Keratinocyte (primary cell): Measurements from ENCODE around the gene RNASE9. TPM values are rescaled to one million over a fixed set of nuclear protein-coding genes. Genes with fewer than 3 reads are reported as not detected.
A peak's percentile ranks its signal among the peaks of the same experiment; 100 is the strongest.

Experiments
- DNase-seq: peaks from one replicate; pipeline ENCODE4 v3.0.0-alpha.2; 2011; ENCODE audit warnings: low read depth, missing footprints, low spot score
- FAIRE-seq: peaks from 2 replicates; lab custom pipeline; 2011; peaks lifted over from hg19 to GRCh38; lab: Jason Lieb, UNC
- H2AFZ ChIP-seq: 2 replicates; pipeline ENCODE4 v1.6.0; 2012; ENCODE audit warnings: low read length, control low read depth, inconsistent platforms; ENCODE audit not compliant: control insufficient read depth
- H3K27ac ChIP-seq: 2 replicates; pipeline ENCODE4 v1.5.1; 2011; ENCODE audit warnings: low read length; ENCODE audit not compliant: control insufficient read depth, insufficient read depth
- H3K27me3 ChIP-seq: 3 replicates; pipeline ENCODE4 v1.6.0; 2011; ENCODE audit warnings: low read length; ENCODE audit not compliant: control insufficient read depth, insufficient read depth; ENCODE audit errors: extremely low read depth
- H3K36me3 ChIP-seq, 2 experiments: 2 replicates in 1 of 2; 3 replicates in 1 of 2; pipeline ENCODE4 v1.5.1; 2011; ENCODE audit warnings: low read length in 2 of 2, mild to moderate bottlenecking in 1 of 2; ENCODE audit not compliant: control insufficient read depth in 2 of 2, insufficient read depth in 2 of 2; ENCODE audit errors: extremely low read depth in 1 of 2
- H3K4me1 ChIP-seq: 3 replicates; pipeline ENCODE4 v1.5.1; 2011; ENCODE audit warnings: low read length; ENCODE audit not compliant: control insufficient read depth, insufficient read depth; ENCODE audit errors: extremely low read depth
- H3K4me2 ChIP-seq: 3 replicates; pipeline ENCODE4 v1.6.0; 2011; ENCODE audit warnings: low read depth, low read length; ENCODE audit not compliant: control insufficient read depth, insufficient read depth; ENCODE audit errors: extremely low read depth
- H3K4me3 ChIP-seq, 3 experiments: fragments of 200-600 bp in 1 of 3; sonication (generic) in 1 of 3; 2 replicates in 2 of 3; 3 replicates in 1 of 3; pipeline ENCODE4 v1.5.1; 2011 to 2016; ENCODE audit warnings: low read length in 3 of 3, mild to moderate bottlenecking in 3 of 3, control low read depth in 2 of 3, inconsistent platforms in 1 of 3, low read depth in 1 of 3, mixed read lengths in 1 of 3, mixed run types in 1 of 3, moderate library complexity in 1 of 3; ENCODE audit not compliant: control insufficient read depth in 2 of 3, insufficient read depth in 2 of 3; ENCODE audit errors: extremely low read depth in 1 of 3
- H3K79me2 ChIP-seq: 2 replicates; pipeline ENCODE4 v1.6.0; 2012; ENCODE audit warnings: low read length; ENCODE audit not compliant: control insufficient read depth, insufficient read depth
- H3K9ac ChIP-seq: 3 replicates; pipeline ENCODE4 v1.6.0; 2011; ENCODE audit warnings: low read length; ENCODE audit not compliant: control insufficient read depth, insufficient read depth; ENCODE audit errors: extremely low read depth
- H3K9me1 ChIP-seq: 3 replicates; pipeline ENCODE4 v1.6.0; 2011; ENCODE audit warnings: low read length; ENCODE audit not compliant: control insufficient read depth, insufficient read depth; ENCODE audit errors: extremely low read depth
- H3K9me3 ChIP-seq: 2 replicates; pipeline ENCODE4 v1.5.1; 2012; ENCODE audit warnings: low read depth, low read length; ENCODE audit not compliant: control insufficient read depth
- H4K20me1 ChIP-seq: 3 replicates; pipeline ENCODE4 v1.6.0; 2011; ENCODE audit warnings: low read length; ENCODE audit not compliant: control insufficient read depth, insufficient read depth; ENCODE audit errors: extremely low read depth
- EZH2 ChIP-seq: IDR thresholded peaks from one replicate; pipeline ENCODE4 v1.6.1; 2012; ENCODE audit warnings: inconsistent platforms, mild to moderate bottlenecking, low read length, moderate library complexity
- dilution Hi-C: fragments of 300-500 bp; cut with MboI; formaldehyde crosslinking; loops from one replicate; pipeline ENCODE4 v1.7.0; 2020; ENCODE audit warnings: low sequenced_read_pairs; ENCODE audit not compliant: extremely low pct_ligation_motif_present
- polyA plus RNA-seq, 5 experiments: library from polyadenylated mRNA; depleted of rRNA in 3 of 5; stranded (reverse) in 3 of 5; stranded (forward) in 1 of 5; unstranded in 1 of 5; fragments of >200 nt; gene quantifications; 1 replicate in 1 of 5; 2 replicates in 3 of 5; 3 replicates in 1 of 5; pipeline versions ENCODE4 v1.2.1 to v1.2.3, GENCODE V29; 2011 to 2012; ENCODE audit warnings: missing spikeins in 2 of 5, low read depth in 1 of 5, low replicate concordance in 1 of 5
- TF ChIP-seq, protein P1 (sequence below), 3 experiments: IDR thresholded peaks in 1 of 3; conservative IDR thresholded peaks in 1 of 3; optimal IDR thresholded peaks in 1 of 3; 2 replicates in 2 of 3; 3 replicates in 1 of 3; pipeline versions ENCODE3 to v1.5.1; 2011; ENCODE audit warnings: low read length in 3 of 3, mild to moderate bottlenecking in 3 of 3, moderate library complexity in 2 of 3, control low read depth in 1 of 3, inconsistent platforms in 1 of 3; ENCODE audit not compliant: insufficient read depth in 2 of 3; ENCODE audit errors: extremely low read depth in 1 of 3

Gene RNASE9
- polyA plus RNA-seq, 1 donor (not counting 4 experiments of a cell fraction or from before 2014, with no cell fraction given) = not detected

DNA sequence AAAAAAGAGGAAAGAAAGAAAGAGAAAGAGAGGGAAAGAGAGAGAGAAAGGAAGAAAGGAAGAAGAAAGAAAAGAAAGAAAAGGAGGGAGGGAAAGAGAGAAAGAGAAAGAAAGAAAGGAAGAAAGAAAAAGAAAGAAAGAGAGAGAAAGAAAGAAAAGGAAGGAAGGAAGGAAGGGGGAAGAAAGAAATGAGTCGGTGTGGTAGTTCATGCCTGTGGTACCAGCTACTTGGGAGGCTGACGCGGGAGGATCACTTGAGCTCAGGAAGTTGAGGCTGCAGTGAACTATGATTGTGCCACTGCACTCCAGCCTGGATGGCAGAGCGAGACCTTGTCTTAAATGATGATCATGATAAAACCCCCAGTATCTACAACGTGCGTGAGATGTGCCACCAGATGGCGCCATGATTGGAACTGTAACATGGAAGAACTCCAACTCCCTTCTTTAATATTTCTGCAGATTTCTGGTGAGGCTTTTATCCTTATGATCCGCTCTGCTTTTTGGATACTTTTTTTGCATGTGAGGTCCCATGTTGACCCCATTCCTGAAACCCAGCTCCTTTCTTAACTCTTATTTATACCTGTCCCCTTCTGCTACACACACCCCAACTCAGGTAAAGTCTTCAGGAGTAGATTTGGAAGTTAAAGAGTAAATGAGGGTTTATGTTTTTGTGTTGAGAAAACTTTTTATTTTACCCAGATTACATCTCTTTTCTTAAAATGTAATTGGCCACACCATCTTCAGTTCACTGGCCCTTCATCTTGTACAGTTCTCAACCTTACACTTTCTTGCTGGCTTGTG is 29.9 kb downstream of the RNASE9 start:
- dilution Hi-C loops = no loop called here

DNA sequence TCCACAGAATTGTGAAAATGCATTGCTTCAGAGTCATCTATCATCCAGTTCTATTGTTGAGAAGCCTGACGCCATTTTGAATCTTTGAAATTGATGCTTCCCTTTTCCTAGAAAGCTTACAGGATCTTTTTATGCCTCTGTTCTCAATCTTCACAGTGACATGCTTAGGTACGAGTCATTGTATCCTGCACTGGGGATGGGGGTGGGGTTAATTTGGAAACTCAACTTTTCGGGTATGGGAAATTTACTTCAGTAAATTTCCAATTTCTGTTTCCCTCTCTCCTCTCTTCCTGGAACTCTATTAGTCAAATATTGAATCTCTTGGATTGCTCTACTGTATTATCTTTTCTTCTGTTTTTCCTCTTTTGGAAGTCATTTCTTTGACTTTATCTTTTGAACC is 31.0 kb downstream of the RNASE9 start:
- no peak overlapping the region for H3K9ac ChIP-seq

More for the DNA sequence above, 29.9 kb downstream of the RNASE9 start:
- Histone ChIP-seq H4K20me1 (no peaks in the 10 kb centered on the region), H3K4me3 (no peak overlapping the region), H3K9me1 (no peaks in the 10 kb centered on the region), H3K4me1 (no peaks in the 10 kb centered on the region), H2AFZ (peak overlapping the region; percentile 40), H3K27ac (no peak overlapping the region), H3K4me2 (no peak overlapping the region), H3K36me3 (no peaks in the 10 kb centered on the region), H3K27me3 (no peaks in the 10 kb centered on the region), H3K9ac (no peak overlapping the region), H3K79me2 (no peaks in the 10 kb centered on the region), H3K9me3 (no peaks in the 10 kb centered on the region)
- TF ChIP-seq, protein P1, sequence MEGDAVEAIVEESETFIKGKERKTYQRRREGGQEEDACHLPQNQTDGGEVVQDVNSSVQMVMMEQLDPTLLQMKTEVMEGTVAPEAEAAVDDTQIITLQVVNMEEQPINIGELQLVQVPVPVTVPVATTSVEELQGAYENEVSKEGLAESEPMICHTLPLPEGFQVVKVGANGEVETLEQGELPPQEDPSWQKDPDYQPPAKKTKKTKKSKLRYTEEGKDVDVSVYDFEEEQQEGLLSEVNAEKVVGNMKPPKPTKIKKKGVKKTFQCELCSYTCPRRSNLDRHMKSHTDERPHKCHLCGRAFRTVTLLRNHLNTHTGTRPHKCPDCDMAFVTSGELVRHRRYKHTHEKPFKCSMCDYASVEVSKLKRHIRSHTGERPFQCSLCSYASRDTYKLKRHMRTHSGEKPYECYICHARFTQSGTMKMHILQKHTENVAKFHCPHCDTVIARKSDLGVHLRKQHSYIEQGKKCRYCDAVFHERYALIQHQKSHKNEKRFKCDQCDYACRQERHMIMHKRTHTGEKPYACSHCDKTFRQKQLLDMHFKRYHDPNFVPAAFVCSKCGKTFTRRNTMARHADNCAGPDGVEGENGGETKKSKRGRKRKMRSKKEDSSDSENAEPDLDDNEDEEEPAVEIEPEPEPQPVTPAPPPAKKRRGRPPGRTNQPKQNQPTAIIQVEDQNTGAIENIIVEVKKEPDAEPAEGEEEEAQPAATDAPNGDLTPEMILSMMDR (optimal IDR thresholded peaks at IDR 0.05 in 1 of 3, IDR thresholded peaks at IDR 0.05 in 1 of 3, conservative IDR thresholded peaks at IDR 0.05 in 1 of 3; ENCODE audit: extremely low read depth in 1 of 3, insufficient read depth in 2 of 3, low read length in 3 of 3) = peak; percentile 74 to 77 (median 76)
- no peak for TF ChIP-seq EZH2
- peak; percentile 28 for DNase-seq
- FAIRE-seq = peak; percentile 13

More for the DNA sequence above, 31.0 kb downstream of the RNASE9 start:
- no peaks in the 10 kb centered on the region for H3K9me1 ChIP-seq
- no peaks in the 10 kb centered on the region for H3K79me2 ChIP-seq
- dilution Hi-C loops = no loop called here
- no peaks in the 10 kb centered on the region for H3K4me1 ChIP-seq
- DNase-seq = no peak
- TF ChIP-seq, protein P1 (optimal IDR thresholded peaks at IDR 0.05 in 1 of 3, IDR thresholded peaks at IDR 0.05 in 1 of 3, conservative IDR thresholded peaks at IDR 0.05 in 1 of 3; ENCODE audit: extremely low read depth in 1 of 3, insufficient read depth in 2 of 3, low read length in 3 of 3) = no peak
- TF ChIP-seq EZH2 = no peak
- H3K9me3 ChIP-seq = no peaks in the 10 kb centered on the region
- no peak overlapping the region for H2AFZ ChIP-seq
- no peaks in the 10 kb centered on the region for H3K27me3 ChIP-seq
- H3K4me2 ChIP-seq = no peak overlapping the region
- no peak overlapping the region for H3K4me3 ChIP-seq
- no peak for FAIRE-seq
- H3K36me3 ChIP-seq = no peaks in the 10 kb centered on the region
- H4K20me1 ChIP-seq = no peaks in the 10 kb centered on the region
- H3K27ac ChIP-seq = no peak overlapping the region
